ENCODE results near the gene PARD3B. TPM values are rescaled to one million over a fixed set of nuclear protein-coding genes. Genes with fewer than 3 reads are reported as not detected.

PARD3B gene
- total and polyA plus RNA-seq, 2 experiments from 2014 or later = 3.5 to 4.4 TPM

DNA sequence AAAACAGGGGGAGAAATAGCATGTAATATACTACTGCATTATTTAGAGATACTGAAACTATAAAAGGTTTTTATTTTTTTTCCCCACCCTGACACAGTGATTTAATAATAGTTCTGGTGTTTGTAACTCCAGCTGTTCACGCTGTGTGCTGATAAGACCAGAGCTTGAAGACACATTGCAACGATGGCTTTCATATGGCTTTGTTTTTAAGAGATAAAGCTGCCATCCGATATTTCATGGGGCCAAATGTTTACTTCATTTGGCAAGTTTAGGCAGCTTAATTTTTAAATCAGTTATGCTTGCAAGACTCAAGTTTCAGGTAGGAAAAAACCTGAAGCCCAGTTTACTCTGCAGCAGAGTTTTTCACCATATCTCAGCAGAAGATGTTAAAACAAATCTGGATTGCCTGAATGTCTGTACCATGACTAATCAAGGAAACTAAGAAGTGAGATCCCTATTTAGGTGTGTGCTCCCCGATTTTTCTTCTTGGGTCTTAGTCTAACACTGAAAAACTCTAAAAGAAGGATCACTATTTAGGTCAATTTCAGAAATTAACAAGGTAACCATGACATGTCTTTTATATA, 508.6 kb downstream of the PARD3B start (continued):
- TF ChIP-seq, protein P1, sequence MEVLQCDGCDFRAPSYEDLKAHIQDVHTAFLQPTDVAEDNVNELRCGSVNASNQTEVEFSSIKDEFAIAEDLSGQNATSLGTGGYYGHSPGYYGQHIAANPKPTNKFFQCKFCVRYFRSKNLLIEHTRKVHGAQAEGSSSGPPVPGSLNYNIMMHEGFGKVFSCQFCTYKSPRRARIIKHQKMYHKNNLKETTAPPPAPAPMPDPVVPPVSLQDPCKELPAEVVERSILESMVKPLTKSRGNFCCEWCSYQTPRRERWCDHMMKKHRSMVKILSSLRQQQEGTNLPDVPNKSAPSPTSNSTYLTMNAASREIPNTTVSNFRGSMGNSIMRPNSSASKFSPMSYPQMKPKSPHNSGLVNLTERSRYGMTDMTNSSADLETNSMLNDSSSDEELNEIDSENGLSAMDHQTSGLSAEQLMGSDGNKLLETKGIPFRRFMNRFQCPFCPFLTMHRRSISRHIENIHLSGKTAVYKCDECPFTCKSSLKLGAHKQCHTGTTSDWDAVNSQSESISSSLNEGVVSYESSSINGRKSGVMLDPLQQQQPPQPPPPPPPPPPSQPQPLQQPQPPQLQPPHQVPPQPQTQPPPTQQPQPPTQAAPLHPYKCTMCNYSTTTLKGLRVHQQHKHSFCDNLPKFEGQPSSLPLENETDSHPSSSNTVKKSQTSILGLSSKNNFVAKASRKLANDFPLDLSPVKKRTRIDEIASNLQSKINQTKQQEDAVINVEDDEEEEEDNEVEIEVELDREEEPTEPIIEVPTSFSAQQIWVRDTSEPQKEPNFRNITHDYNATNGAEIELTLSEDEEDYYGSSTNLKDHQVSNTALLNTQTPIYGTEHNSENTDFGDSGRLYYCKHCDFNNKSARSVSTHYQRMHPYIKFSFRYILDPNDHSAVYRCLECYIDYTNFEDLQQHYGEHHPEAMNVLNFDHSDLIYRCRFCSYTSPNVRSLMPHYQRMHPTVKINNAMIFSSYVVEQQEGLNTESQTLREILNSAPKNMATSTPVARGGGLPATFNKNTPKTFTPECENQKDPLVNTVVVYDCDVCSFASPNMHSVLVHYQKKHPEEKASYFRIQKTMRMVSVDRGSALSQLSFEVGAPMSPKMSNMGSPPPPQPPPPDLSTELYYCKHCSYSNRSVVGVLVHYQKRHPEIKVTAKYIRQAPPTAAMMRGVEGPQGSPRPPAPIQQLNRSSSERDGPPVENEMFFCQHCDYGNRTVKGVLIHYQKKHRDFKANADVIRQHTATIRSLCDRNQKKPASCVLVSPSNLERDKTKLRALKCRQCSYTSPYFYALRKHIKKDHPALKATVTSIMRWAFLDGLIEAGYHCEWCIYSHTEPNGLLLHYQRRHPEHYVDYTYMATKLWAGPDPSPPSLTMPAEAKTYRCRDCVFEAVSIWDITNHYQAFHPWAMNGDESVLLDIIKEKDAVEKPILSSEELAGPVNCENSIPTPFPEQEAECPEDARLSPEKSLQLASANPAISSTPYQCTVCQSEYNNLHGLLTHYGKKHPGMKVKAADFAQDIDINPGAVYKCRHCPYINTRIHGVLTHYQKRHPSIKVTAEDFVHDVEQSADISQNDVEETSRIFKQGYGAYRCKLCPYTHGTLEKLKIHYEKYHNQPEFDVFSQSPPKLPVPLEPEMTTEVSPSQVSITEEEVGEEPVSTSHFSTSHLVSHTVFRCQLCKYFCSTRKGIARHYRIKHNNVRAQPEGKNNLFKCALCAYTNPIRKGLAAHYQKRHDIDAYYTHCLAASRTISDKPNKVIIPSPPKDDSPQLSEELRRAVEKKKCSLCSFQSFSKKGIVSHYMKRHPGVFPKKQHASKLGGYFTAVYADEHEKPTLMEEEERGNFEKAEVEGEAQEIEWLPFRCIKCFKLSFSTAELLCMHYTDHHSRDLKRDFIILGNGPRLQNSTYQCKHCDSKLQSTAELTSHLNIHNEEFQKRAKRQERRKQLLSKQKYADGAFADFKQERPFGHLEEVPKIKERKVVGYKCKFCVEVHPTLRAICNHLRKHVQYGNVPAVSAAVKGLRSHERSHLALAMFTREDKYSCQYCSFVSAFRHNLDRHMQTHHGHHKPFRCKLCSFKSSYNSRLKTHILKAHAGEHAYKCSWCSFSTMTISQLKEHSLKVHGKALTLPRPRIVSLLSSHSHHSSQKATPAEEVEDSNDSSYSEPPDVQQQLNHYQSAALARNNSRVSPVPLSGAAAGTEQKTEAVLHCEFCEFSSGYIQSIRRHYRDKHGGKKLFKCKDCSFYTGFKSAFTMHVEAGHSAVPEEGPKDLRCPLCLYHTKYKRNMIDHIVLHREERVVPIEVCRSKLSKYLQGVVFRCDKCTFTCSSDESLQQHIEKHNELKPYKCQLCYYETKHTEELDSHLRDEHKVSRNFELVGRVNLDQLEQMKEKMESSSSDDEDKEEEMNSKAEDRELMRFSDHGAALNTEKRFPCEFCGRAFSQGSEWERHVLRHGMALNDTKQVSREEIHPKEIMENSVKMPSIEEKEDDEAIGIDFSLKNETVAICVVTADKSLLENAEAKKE (CRISPR knock-in tag; IDR thresholded peaks at IDR 0.05) = no peak
- TF ChIP-seq ZNF331 (CRISPR knock-in tag; IDR thresholded peaks at IDR 0.05; ENCODE audit: low read depth) (no peak), ZNF114 (CRISPR knock-in tag; IDR thresholded peaks at IDR 0.05) (no peak), EZH2phosphoT487 (IDR thresholded peaks at IDR 0.05; ENCODE audit: unreplicated experiment) (no peak), POLR2AphosphoS5 (IDR thresholded peaks at IDR 0.05; ENCODE audit: low read depth) (no peak), JUNB (IDR thresholded peaks at IDR 0.05; ENCODE audit: unreplicated experiment) (no peak), NANOG (IDR thresholded peaks at IDR 0.05; ENCODE audit: borderline replicate concordance) (no peak), CREB1 (CRISPR knock-in tag; IDR thresholded peaks at IDR 0.05; ENCODE audit: low read depth) (no peak)

DNA sequence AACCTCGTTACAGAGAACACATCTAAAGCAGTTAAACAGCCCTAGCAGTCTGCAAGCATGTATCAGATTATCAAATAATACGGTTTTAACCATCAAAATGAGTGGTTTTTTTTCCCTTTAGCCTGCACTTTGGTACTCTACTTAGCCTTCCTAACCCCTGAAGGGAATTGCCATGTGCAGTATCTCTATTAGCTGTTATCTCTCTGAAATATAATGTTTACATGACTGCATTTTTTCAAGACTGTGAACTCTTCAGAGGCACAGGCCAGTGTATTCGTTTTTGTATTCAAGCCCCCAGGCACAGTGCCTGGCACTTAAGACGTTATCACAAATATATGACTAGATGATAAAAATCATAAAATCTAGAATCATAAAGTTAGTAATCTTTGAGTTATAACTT, 509.5 kb downstream of the PARD3B start:
- H3K9me2 ChIP-seq (ENCODE audit: insufficient read depth) = no peaks in the 10 kb centered on the region
- H4K20me1 ChIP-seq (replicated peaks; ENCODE audit: insufficient read depth) = no peaks in the 10 kb centered on the region
- Mint-ChIP-seq H3K36me3 (ENCODE audit: low read depth) (peaks cover 12% of the 10 kb centered on the region; the same call in 2 of the 3 replicates), H3K27me3 (ENCODE audit: insufficient read depth, low read depth, poor library complexity) (no peaks in the 10 kb centered on the region), H3K9me3 (peaks cover 9% of the 10 kb centered on the region; the same call in 2 of the 3 replicates), H3K4me1 (peaks cover 5% of the 10 kb centered on the region; the same call in 2 of the 3 replicates), H3K27ac (no peak overlapping the region), H3K4me3 (no peak overlapping the region)
- H3K4me2 ChIP-seq = no peak overlapping the region
- no peaks in the 10 kb centered on the region for H3K79me2 ChIP-seq (replicated peaks; ENCODE audit: insufficient read depth)
- ATAC-seq = no peak
- H3F3A ChIP-seq (replicated peaks; ENCODE audit: low read depth) = no peaks in the 10 kb centered on the region
- no peak overlapping the region for H3K27ac ChIP-seq (ENCODE audit: low read depth)
- H3K36me3 ChIP-seq (ENCODE audit: insufficient read depth) = no peaks in the 10 kb centered on the region
- no peak for DNase-seq (ENCODE audit: low spot score)
- no peaks in the 10 kb centered on the region for H3K27me3 ChIP-seq (ENCODE audit: insufficient read depth)
- H3K4me3 ChIP-seq = no peak overlapping the region
- no peaks in the 10 kb centered on the region for H3K4me1 ChIP-seq (ENCODE audit: insufficient read depth)
- H2AFZ ChIP-seq = no peak overlapping the region
- TF ChIP-seq EZH2 (IDR thresholded peaks at IDR 0.05; ENCODE audit: low read depth, unreplicated experiment) (no peak), EZH2phosphoT487 (IDR thresholded peaks at IDR 0.05; ENCODE audit: unreplicated experiment) (no peak), NANOG (IDR thresholded peaks at IDR 0.05; ENCODE audit: borderline replicate concordance) (no peak), CREB1 (CRISPR knock-in tag; IDR thresholded peaks at IDR 0.05; ENCODE audit: low read depth) (no peak)
- TF ChIP-seq, protein P2, sequence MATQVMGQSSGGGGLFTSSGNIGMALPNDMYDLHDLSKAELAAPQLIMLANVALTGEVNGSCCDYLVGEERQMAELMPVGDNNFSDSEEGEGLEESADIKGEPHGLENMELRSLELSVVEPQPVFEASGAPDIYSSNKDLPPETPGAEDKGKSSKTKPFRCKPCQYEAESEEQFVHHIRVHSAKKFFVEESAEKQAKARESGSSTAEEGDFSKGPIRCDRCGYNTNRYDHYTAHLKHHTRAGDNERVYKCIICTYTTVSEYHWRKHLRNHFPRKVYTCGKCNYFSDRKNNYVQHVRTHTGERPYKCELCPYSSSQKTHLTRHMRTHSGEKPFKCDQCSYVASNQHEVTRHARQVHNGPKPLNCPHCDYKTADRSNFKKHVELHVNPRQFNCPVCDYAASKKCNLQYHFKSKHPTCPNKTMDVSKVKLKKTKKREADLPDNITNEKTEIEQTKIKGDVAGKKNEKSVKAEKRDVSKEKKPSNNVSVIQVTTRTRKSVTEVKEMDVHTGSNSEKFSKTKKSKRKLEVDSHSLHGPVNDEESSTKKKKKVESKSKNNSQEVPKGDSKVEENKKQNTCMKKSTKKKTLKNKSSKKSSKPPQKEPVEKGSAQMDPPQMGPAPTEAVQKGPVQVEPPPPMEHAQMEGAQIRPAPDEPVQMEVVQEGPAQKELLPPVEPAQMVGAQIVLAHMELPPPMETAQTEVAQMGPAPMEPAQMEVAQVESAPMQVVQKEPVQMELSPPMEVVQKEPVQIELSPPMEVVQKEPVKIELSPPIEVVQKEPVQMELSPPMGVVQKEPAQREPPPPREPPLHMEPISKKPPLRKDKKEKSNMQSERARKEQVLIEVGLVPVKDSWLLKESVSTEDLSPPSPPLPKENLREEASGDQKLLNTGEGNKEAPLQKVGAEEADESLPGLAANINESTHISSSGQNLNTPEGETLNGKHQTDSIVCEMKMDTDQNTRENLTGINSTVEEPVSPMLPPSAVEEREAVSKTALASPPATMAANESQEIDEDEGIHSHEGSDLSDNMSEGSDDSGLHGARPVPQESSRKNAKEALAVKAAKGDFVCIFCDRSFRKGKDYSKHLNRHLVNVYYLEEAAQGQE (IDR thresholded peaks at IDR 0.05; ENCODE audit: unreplicated experiment) = no peak
